HAP-1 (cell line): Measurements from ENCODE around the gene CD3E.

ENCODE experiments used
- DNase-seq, 2 experiments: peaks; one replicate each; pipeline ENCODE4 v3.0.0-alpha.2; 2016 to 2020; ENCODE audit warnings: low spot score in 2 of 2
- H3K27me3 ChIP-seq: fragments of 250-450 bp; sonication (Bioruptor Pico); 2 replicates; pipeline ENCODE4 v1.5.1; 2020; ENCODE audit warnings: low read depth, mild to moderate bottlenecking, moderate library complexity
- H3K36me3 ChIP-seq: fragments of 250-450 bp; sonication (Bioruptor Pico); replicated peaks from 2 replicates; pipeline ENCODE4 v1.5.1; 2020; ENCODE audit warnings: mild to moderate bottlenecking
- H3K4me1 ChIP-seq: fragments of 250-450 bp; sonication (Bioruptor Pico); 2 replicates; pipeline ENCODE4 v1.5.1; 2020; ENCODE audit warnings: mild to moderate bottlenecking
- H3K4me3 ChIP-seq: fragments of 250-450 bp; sonication (Bioruptor Pico); 2 replicates; pipeline ENCODE4 v1.5.1; 2020; ENCODE audit warnings: mild to moderate bottlenecking, moderate library complexity
- H3K9me3 ChIP-seq: fragments of 250-450 bp; sonication (Bioruptor Pico); 2 replicates; pipeline ENCODE4 v1.5.1; 2020; ENCODE audit warnings: mild to moderate bottlenecking, moderate library complexity
- in situ Hi-C: fragments of 300-500 bp; cut with MboI; formaldehyde crosslinking; loops from 3 replicates; pipeline ENCODE4 v1.14.3; 2020; ENCODE audit warnings: low sequenced_read_pairs, inconsistent platforms, mixed read lengths

Gene CD3E

GRCh38 chr11:118277312-118277711 lies 27.2 kb upstream of the CD3E start:
- Histone ChIP-seq H3K9me3 (no peaks in the 10 kb centered on the region), H3K4me3 (no peak overlapping the region), H3K4me1 (no peaks in the 10 kb centered on the region), H3K36me3 (no peaks in the 10 kb centered on the region), H3K27me3 (no peaks in the 10 kb centered on the region; the same call in 1 of the 2 replicates)
- in situ Hi-C loops = no loop called here
- DNase-seq = no peak

- Histone ChIP-seq H3K27me3 (peaks cover 1% of the 10 kb centered on the region; the same call in 1 of the 2 replicates), H3K36me3 (no peaks in the 10 kb centered on the region), H3K4me1 (no peaks in the 10 kb centered on the region), H3K4me3 (no peak overlapping the region), H3K9me3 (no peaks in the 10 kb centered on the region)
- in situ Hi-C loops = no loop called here
- no peak for DNase-seq
Measured at GRCh38 chr11:118281284-118281683, 23.2 kb upstream of the CD3E start.

GRCh38 chr11:118282606-118283005 lies 21.9 kb upstream of the CD3E start:
- H3K9me3 ChIP-seq = no peaks in the 10 kb centered on the region
- no peaks in the 10 kb centered on the region for H3K36me3 ChIP-seq
- H3K4me3 ChIP-seq = no peak overlapping the region
- in situ Hi-C loops = no loop called here
- DNase-seq = no peak
- H3K4me1 ChIP-seq = no peaks in the 10 kb centered on the region
- peaks cover 3% of the 10 kb centered on the region; the same call in 1 of the 2 replicates for H3K27me3 ChIP-seq

GRCh38 chr11:118283037-118283636 lies 21.4 kb upstream of the CD3E start:
- Histone ChIP-seq H3K4me3 (no peak overlapping the region), H3K36me3 (no peaks in the 10 kb centered on the region)
- in situ Hi-C loops = no loop called here

GRCh38 chr11:118283756-118284350 lies 20.7 kb upstream of the CD3E start:
- peaks cover 3% of the 10 kb centered on the region; the same call in 1 of the 2 replicates for H3K27me3 ChIP-seq
- H3K4me1 ChIP-seq = no peaks in the 10 kb centered on the region
- no peak overlapping the region for H3K4me3 ChIP-seq
- DNase-seq = no peak
- no peaks in the 10 kb centered on the region for H3K36me3 ChIP-seq
- no peaks in the 10 kb centered on the region for H3K9me3 ChIP-seq
- in situ Hi-C loops = no loop called here

More at GRCh38 chr11:118283037-118283636, 21.4 kb upstream of the CD3E start:
- Histone ChIP-seq H3K27me3 (peaks cover 3% of the 10 kb centered on the region; the same call in 1 of the 2 replicates), H3K4me1 (no peaks in the 10 kb centered on the region), H3K9me3 (no peaks in the 10 kb centered on the region)
- DNase-seq = no peak

GRCh38 chr11:118286545-118286944 lies 18.0 kb upstream of the CD3E start:
- H3K36me3 ChIP-seq = no peaks in the 10 kb centered on the region
- no peak overlapping the region for H3K4me3 ChIP-seq
- H3K27me3 ChIP-seq = peaks cover 3% of the 10 kb centered on the region; the same call in 1 of the 2 replicates
- no peaks in the 10 kb centered on the region for H3K4me1 ChIP-seq
- in situ Hi-C loops = no loop called here
- no peak for DNase-seq
- no peaks in the 10 kb centered on the region for H3K9me3 ChIP-seq

GRCh38 chr11:118287006-118287405 lies 17.5 kb upstream of the CD3E start:
- in situ Hi-C loops = no loop called here
- H3K27me3 ChIP-seq = peaks cover 3% of the 10 kb centered on the region; the same call in 1 of the 2 replicates
- H3K9me3 ChIP-seq = no peaks in the 10 kb centered on the region
- no peak for DNase-seq
- H3K4me3 ChIP-seq = no peak overlapping the region
- no peaks in the 10 kb centered on the region for H3K4me1 ChIP-seq
- H3K36me3 ChIP-seq = no peaks in the 10 kb centered on the region

- in situ Hi-C loops = no loop called here
Measured at GRCh38 chr11:118289401-118289800, 15.1 kb upstream of the CD3E start.

GRCh38 chr11:118290923-118291322 lies 13.6 kb upstream of the CD3E start:
- DNase-seq = no peak
- Histone ChIP-seq H3K36me3 (no peaks in the 10 kb centered on the region), H3K9me3 (no peaks in the 10 kb centered on the region), H3K27me3 (peaks cover 3% of the 10 kb centered on the region), H3K4me3 (no peak overlapping the region), H3K4me1 (no peaks in the 10 kb centered on the region)
- in situ Hi-C loops = no loop called here

More at GRCh38 chr11:118289401-118289800, 15.1 kb upstream of the CD3E start:
- DNase-seq = no peak
- no peaks in the 10 kb centered on the region for H3K9me3 ChIP-seq
- H3K4me1 ChIP-seq = no peaks in the 10 kb centered on the region
- H3K27me3 ChIP-seq = peaks cover 3% of the 10 kb centered on the region
- H3K36me3 ChIP-seq = no peaks in the 10 kb centered on the region
- no peak overlapping the region for H3K4me3 ChIP-seq

- Histone ChIP-seq H3K27me3 (no peaks in the 10 kb centered on the region; the same call in none of the 2 replicates), H3K4me1 (no peaks in the 10 kb centered on the region), H3K36me3 (no peaks in the 10 kb centered on the region), H3K9me3 (no peaks in the 10 kb centered on the region), H3K4me3 (no peak overlapping the region)
- in situ Hi-C loops = no loop called here
- DNase-seq = no peak
Measured at GRCh38 chr11:118291477-118292135, 12.9 kb upstream of the CD3E start.

GRCh38 chr11:118294053-118294452 lies 10.5 kb upstream of the CD3E start:
- peaks cover 3% of the 10 kb centered on the region for H3K27me3 ChIP-seq
- no peak for DNase-seq
- in situ Hi-C loops = no loop called here
- no peak overlapping the region for H3K4me3 ChIP-seq
- H3K9me3 ChIP-seq = no peaks in the 10 kb centered on the region
- H3K36me3 ChIP-seq = no peaks in the 10 kb centered on the region
- no peaks in the 10 kb centered on the region for H3K4me1 ChIP-seq

GRCh38 chr11:118295199-118295598 lies 9.3 kb upstream of the CD3E start:
- Histone ChIP-seq H3K4me1 (no peaks in the 10 kb centered on the region), H3K4me3 (no peak overlapping the region), H3K27me3 (peaks cover 3% of the 10 kb centered on the region), H3K9me3 (no peaks in the 10 kb centered on the region), H3K36me3 (no peaks in the 10 kb centered on the region)
- DNase-seq = no peak
- in situ Hi-C loops = no loop called here

- Histone ChIP-seq H3K4me1 (no peaks in the 10 kb centered on the region), H3K36me3 (no peaks in the 10 kb centered on the region), H3K27me3 (peaks cover 5% of the 10 kb centered on the region), H3K4me3 (no peak overlapping the region), H3K9me3 (no peaks in the 10 kb centered on the region)
- in situ Hi-C loops = no loop called here
- DNase-seq = no peak
Measured at GRCh38 chr11:118295815-118296454, 8.6 kb upstream of the CD3E start.
